NB4 (cell line): ENCODE results near the gene ODAD3.

Experiments
- POLR2A ChIP-seq: IDR thresholded peaks from 2 replicates; pipeline ENCODE4 v1.6.1; 2011; ENCODE audit warnings: mild to moderate bottlenecking; ENCODE audit not compliant: insufficient read length; ENCODE audit errors: extremely low read depth
- TF ChIP-seq, protein P1 (sequence below): IDR thresholded peaks from one replicate; pipeline ENCODE4 v1.5.1; 2012; ENCODE audit warnings: low read depth, low read length

DNA sequence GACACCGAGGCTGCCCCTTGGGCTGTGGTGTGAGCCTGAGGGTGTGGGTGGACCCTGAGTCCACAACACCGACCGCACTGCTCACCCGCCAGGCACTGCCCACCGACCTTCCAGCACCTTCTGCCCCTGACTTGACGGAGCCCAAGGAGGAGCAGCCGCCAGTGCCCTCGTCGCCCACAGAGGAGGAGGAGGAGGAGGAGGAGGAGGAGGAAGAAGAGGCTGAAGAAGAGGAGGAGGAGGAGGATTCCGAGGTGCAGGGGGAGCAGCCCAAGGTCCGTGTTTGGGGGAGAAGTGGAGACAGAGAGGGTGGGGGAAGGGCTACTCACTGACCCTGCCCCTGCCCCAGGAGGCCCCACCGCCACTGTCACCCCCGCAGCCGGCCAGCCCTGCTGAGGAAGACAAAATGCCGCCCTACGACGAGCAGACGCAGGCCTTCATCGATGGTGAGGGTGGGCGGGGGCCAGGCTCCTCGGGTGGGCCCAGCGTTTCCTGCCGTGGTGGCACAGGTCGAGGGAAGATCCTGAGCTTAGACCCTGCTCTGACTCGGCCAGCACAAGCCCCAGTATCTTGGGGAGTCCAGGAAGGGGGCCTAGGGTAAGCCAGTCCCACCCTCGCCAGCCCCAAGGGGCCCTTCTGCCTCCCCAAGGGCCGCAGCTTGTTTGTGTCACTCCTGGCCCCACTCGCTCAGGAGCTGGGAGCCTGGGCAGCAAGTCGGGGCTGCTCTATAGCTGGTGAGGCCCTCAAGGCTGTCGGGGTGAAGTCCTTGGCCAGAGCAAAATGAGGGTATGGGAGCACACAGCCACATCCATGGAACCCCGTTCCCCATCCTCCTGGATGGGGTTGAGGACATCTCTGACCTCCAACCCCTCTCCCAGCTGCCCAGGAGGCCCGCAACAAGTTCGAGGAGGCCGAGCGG, 12.7 kb upstream of the ODAD3 start:
- TF ChIP-seq, protein P1, sequence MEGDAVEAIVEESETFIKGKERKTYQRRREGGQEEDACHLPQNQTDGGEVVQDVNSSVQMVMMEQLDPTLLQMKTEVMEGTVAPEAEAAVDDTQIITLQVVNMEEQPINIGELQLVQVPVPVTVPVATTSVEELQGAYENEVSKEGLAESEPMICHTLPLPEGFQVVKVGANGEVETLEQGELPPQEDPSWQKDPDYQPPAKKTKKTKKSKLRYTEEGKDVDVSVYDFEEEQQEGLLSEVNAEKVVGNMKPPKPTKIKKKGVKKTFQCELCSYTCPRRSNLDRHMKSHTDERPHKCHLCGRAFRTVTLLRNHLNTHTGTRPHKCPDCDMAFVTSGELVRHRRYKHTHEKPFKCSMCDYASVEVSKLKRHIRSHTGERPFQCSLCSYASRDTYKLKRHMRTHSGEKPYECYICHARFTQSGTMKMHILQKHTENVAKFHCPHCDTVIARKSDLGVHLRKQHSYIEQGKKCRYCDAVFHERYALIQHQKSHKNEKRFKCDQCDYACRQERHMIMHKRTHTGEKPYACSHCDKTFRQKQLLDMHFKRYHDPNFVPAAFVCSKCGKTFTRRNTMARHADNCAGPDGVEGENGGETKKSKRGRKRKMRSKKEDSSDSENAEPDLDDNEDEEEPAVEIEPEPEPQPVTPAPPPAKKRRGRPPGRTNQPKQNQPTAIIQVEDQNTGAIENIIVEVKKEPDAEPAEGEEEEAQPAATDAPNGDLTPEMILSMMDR, result no peak
- no peak for TF ChIP-seq POLR2A
